Measurements from ENCODE around the gene C5AR2. TPM values are rescaled to one million over a fixed set of nuclear protein-coding genes. Genes with fewer than 3 reads are reported as not detected.
"Not testable (repeated sequence)": the region's sequence is repeated elsewhere in the genome, so short reads cannot be mapped to it uniquely, and the experiment has no call there.

C5AR2 gene
- polyA plus RNA-seq, 6 donors from 2014 or later, result not detected

DNA sequence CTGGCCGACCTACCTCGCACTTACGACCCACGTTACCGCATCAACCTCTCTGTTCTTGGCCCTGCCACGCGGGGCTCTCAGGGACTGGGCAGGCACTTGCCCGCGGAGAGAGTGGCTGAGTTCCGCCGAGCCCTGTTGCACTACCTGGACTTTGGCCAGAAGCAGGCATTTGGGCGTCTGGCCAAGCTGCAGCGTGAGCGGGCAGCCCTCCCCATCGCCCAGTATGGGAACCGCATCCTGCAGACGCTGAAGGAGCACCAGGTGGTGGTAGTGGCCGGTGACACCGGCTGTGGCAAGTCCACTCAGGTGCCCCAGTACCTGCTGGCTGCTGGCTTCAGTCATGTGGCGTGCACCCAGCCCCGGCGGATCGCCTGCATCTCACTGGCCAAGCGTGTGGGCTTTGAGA lies 21.3 kb downstream of the C5AR2 start:
- no peak for DNase-seq
- Mint-ChIP-seq H3K36me3 (peaks cover 11% of the 10 kb centered on the region in 2 donors), H3K9me3 (peaks cover 0 to 4% (median 0%) of the 10 kb centered on the region in 7 donors), H3K27ac (no peak overlapping the region), H3K4me1 (peaks cover 34 to 47% (median 38%) of the 10 kb centered on the region in 3 donors), H3K4me3 (no peak overlapping the region), H3K27me3 (no peaks in the 10 kb centered on the region)
- ATAC-seq (ENCODE audit: low read depth in 2 of 2), result no peak

DNA sequence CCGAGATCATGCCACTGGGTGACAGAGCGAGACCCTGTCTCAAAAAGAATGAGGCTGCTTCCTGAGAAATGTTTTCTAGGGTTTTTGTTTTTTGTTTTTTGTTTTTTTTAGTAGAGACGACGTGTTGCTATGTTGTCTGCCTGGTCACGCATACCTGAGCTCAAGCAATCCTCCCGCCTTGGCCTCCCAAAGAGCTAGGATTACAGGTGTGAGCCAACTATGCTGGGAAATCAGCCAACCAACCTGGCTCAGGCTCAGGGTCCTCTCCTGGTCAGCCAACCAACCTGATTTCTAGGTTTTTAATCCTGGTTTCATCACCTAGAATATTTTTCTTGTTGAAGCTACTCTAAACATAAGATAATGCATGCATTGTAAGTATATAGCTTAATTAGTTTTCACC lies 24.9 kb downstream of the C5AR2 start:
- H3K36me3 Mint-ChIP-seq, result peaks cover 5 to 15% of the 10 kb centered on the region in 2 donors
- ATAC-seq (ENCODE audit: low read depth in 2 of 2) (no peak), DNase-seq (no peak)
- peaks cover 11 to 17% (median 11%) of the 10 kb centered on the region in 3 donors for H3K4me1 Mint-ChIP-seq
- no peak overlapping the region for H3K4me3 Mint-ChIP-seq
- no peaks in the 10 kb centered on the region for H3K27me3 Mint-ChIP-seq
- H3K27ac Mint-ChIP-seq, result no peak overlapping the region
- H3K9me3 Mint-ChIP-seq, result no peaks in the 10 kb centered on the region

DNA sequence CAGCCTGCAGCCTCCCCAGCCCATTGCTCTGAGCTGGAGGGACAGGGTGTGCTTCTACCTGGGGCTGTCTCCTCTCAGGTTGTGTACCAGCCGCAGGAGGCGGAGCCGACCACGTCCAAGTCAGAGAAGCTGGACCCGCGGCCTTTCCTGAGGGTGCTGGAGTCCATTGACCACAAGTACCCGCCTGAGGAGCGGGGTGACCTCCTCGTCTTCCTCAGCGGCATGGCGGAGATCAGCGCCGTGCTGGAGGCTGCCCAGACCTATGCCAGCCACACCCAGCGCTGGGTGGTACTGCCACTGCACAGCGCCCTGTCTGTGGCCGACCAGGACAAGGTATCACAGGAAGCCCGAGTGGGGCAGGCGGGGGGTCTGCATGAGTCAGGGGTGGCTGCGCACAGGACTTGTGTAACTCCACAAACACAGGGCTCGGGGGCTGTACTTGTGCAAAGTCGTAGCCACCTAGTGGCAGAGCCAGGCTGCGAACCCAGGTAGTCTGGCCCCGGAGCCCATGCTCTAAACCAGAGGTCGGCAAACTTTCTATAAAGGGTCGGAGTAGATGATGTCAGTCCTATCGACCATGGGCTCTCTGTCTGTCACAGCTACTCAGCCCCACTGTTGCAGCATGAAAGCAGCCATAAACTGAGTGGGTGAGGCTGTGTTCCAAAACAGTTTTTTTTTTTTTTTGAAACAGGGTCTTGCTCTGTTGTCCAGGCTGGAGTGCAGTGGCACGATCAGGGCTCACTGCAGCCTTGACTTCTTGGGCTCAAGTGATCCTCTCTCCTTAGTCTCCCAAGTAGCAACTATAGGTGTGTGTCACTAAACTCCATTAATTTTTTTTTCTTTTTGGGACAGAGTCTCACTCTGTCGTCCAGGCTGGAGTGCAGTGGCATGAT lies 26.1 kb downstream of the C5AR2 start:
- peaks cover 8 to 15% of the 10 kb centered on the region in 2 donors for H3K36me3 Mint-ChIP-seq
- DNase-seq, result no peak
- peak overlapping the region in 1 of 6 donors; percentile 72 for H3K27ac Mint-ChIP-seq

DNA sequence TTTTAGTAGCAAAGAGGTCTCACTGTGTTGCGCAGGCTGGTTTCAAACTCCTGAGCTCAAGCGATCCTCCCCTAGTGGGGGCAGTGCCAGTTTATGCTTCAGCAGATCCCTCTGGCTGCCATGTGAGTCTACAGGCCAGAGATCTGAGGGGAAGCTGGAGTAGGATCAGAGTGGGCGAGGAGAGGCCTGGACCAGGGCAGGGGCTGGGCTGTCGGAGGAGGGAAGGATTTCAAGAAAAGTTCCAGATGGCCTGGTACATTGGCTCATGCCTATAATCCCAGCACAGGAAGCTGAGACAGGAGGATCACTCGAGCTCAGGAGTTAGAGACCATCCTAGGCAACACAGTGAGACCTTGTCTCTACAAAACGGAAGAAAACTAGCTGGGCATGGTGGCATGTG lies 27.0 kb downstream of the C5AR2 start:
- Mint-ChIP-seq H3K27ac (no peak overlapping the region), H3K4me3 (peak overlapping the region in 2 of 8 donors; percentile 48 to 56), H3K27me3 (no peaks in the 10 kb centered on the region), H3K36me3 (peaks cover 8 to 15% of the 10 kb centered on the region in 2 donors), H3K4me1 (peaks cover 0 to 7% (median 3%) of the 10 kb centered on the region in 3 donors), H3K9me3 (no peaks in the 10 kb centered on the region)
- no peak for DNase-seq
- no peak for ATAC-seq (ENCODE audit: low read depth in 2 of 2)

More for the DNA sequence above, 26.1 kb downstream of the C5AR2 start:
- peak overlapping the region in 1 of 8 donors; percentile 51 for H3K4me3 Mint-ChIP-seq
- no peak for ATAC-seq (ENCODE audit: low read depth in 2 of 2)
- peaks cover 1 to 7% (median 3%) of the 10 kb centered on the region in 3 donors for H3K4me1 Mint-ChIP-seq
- H3K27me3 Mint-ChIP-seq, result no peaks in the 10 kb centered on the region
- H3K9me3 Mint-ChIP-seq, result no peaks in the 10 kb centered on the region

DNA sequence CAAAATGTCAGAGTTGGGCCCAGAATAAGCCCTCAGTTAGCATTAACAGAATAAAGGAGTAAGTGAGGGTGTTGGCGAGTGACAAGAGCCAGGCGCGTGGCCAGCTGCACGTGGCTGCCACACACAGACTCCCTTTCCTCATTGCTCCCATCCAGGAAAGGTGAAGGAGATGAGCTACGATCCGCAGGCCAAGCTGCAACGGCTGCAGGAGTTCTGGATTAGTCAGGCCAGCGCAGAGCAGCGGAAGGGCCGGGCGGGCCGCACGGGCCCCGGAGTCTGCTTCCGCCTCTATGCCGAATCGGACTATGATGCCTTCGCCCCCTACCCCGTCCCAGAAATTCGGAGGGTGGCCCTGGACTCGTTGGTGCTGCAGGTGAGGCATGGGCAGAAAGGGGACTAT lies 30.3 kb downstream of the C5AR2 start:
- Mint-ChIP-seq H3K9me3 (no peaks in the 10 kb centered on the region), H3K27me3 (no peaks in the 10 kb centered on the region), H3K4me3 (no peak overlapping the region), H3K36me3 (peaks cover 13% of the 10 kb centered on the region in 2 donors), H3K27ac (peak overlapping the region in 1 of 6 donors; percentile 51), H3K4me1 (peaks cover 0 to 2% (median 0%) of the 10 kb centered on the region in 3 donors)
- ATAC-seq (ENCODE audit: low read depth in 2 of 2) (no peak), DNase-seq (no peak)

DNA sequence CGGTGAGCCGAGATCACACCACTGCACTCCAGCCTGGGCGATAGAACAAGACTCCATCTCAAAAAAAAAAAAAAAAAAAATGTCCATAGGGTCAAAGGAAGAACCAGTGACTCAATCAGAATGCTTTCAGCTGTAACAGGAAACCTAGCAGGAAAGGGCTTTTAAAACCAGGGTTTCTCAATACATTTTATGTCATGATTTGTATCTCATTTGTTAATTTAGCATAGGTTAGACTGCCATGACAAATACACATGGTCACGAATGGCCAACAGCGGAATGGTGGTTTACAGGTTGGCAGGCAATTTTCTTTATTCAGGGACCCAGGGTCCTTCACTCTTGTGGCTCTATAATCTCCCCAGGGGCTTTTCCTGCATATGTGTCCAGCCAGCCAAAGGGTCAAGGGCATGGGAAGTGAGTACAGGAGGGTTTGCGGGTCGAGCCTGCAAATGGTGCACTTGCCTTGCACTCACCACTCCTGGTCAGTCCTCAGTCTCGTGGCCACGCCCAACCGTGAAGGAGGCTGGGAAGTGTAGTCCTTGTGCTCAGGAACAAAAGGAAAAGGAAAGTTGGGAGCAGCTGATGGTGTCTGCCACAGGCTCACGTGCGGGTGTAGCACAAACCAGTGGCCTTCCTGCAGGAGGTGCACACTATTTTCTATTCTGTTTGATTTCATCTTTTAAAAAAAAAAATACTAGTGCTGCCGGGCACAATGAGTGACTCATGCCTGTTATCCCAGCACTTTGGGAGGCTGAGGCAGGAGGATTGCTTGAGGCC lies 32.0 kb downstream of the C5AR2 start:
- Mint-ChIP-seq H3K27me3 (no peaks in the 10 kb centered on the region), H3K4me1 (peaks cover 0 to 2% (median 0%) of the 10 kb centered on the region in 3 donors), H3K27ac (peak overlapping the region in 1 of 6 donors; percentile 34), H3K4me3 (no peak overlapping the region), H3K9me3 (no peaks in the 10 kb centered on the region), H3K36me3 (peaks cover 9 to 15% of the 10 kb centered on the region in 2 donors)
- DNase-seq, result no peak
- no peak for ATAC-seq (ENCODE audit: low read depth in 2 of 2)

DNA sequence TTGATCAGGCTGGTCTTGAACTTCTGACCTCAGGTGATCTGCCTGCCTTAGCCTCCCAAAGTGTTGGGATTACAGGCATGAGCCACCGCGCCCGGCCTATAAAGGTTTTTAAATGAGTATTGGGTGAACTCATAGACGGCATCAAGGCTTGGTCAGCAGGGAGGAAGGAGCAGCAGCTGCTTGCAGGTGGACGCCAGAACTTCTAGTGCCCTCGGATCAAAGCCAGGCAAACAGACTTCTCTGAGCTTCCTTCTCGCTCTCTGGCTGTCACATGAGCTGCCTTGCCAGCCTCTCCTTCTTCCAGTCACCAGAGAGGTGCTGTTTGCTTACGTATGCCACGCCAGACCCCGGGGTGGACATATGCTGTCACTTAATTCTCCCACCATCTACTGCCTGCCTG lies 33.5 kb downstream of the C5AR2 start:
- H3K36me3 Mint-ChIP-seq, result peaks cover 10 to 15% of the 10 kb centered on the region in 2 donors
- not testable (repeated sequence) for DNase-seq; H3K4me3 Mint-ChIP-seq; H3K27ac Mint-ChIP-seq; H3K9me3 Mint-ChIP-seq; H3K4me1 Mint-ChIP-seq; ATAC-seq (ENCODE audit: low read depth in 2 of 2); H3K27me3 Mint-ChIP-seq

DNA sequence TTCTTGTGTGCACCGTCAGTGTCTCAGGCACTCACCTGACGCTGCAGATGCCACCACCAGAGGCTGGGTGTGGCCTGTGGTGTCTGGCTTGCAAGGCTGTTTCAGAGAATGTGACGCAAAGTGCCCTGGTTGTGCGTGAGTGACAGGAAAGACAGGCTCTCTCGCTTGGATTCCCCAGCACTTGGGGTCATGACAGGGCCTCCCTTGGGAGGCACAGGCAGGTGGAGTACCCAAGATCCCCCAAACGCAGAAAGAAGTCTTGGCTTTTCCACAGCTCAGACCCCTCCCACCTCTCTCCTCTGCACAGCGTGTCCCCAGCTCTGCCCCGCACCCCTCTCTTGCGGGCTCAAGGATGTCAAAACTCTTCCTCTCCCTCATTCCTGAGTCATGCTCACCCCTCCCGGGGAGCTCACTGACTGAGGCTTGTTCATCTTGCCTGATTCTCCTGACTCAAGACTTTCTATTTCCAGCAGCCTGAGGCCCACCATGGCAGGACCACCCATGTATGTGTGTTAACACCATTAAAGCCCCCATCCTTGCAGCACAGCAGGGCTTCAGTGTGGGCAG lies 38.2 kb downstream of the C5AR2 start:
- no peaks in the 10 kb centered on the region for H3K4me1 Mint-ChIP-seq
- ATAC-seq (ENCODE audit: low read depth in 2 of 2), result no peak
- H3K27ac Mint-ChIP-seq, result peak overlapping the region in 2 of 6 donors; percentile 2 to 49
- DNase-seq, result no peak
- H3K36me3 Mint-ChIP-seq, result peaks cover 8 to 14% of the 10 kb centered on the region in 2 donors
- no peaks in the 10 kb centered on the region for H3K9me3 Mint-ChIP-seq
- H3K4me3 Mint-ChIP-seq, result no peak overlapping the region
- no peaks in the 10 kb centered on the region for H3K27me3 Mint-ChIP-seq

DNA sequence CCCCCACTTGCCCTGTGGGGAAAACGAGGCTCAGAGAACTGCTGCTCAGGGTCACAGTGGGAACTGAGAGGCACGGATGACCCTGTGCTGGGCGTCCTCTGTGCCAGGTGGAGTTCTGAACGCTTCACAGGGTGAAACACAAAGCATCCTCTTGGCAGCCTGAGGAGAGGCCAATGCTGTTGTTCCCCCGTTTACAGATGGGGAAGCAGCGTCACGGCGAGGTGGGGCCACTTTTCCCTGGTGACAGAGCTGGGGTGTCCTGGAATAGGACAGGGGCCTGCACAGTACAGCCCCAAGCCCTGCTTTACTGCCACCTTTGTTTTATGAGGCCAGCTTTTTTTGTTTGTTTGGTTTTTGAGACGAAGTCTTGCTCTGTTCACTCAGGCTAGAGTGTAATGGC lies 39.3 kb downstream of the C5AR2 start:
- H3K4me3 Mint-ChIP-seq, result no peak overlapping the region
- ATAC-seq (ENCODE audit: low read depth in 2 of 2) (no peak), DNase-seq (no peak)
- H3K27me3 Mint-ChIP-seq, result no peaks in the 10 kb centered on the region
- H3K36me3 Mint-ChIP-seq, result peaks cover 8 to 14% of the 10 kb centered on the region in 2 donors
- H3K4me1 Mint-ChIP-seq, result no peaks in the 10 kb centered on the region
- no peak overlapping the region for H3K27ac Mint-ChIP-seq
- H3K9me3 Mint-ChIP-seq, result no peaks in the 10 kb centered on the region

DNA sequence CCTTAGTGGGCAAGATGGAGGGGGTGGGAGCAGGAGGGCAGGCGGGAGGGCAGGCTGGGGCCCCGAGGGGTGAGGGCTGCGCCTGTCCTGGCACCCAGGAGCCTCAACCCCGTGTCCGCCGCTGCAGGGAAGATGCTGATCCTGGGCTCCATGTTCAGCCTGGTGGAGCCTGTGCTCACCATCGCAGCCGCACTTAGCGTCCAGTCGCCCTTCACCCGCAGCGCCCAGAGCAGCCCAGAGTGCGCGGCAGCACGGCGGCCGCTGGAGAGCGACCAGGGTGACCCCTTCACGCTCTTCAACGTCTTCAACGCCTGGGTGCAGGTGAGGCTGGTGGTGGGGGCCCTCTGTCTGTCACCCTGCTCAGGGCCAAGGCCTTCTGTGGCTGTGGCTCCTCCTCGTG lies 40.6 kb downstream of the C5AR2 start:
- Mint-ChIP-seq H3K27me3 (no peaks in the 10 kb centered on the region), H3K9me3 (no peaks in the 10 kb centered on the region), H3K36me3 (peaks cover 4 to 7% of the 10 kb centered on the region in 2 donors), H3K27ac (no peak overlapping the region), H3K4me1 (no peaks in the 10 kb centered on the region), H3K4me3 (no peak overlapping the region)
- ATAC-seq (ENCODE audit: low read depth in 2 of 2) (no peak), DNase-seq (no peak)

DNA sequence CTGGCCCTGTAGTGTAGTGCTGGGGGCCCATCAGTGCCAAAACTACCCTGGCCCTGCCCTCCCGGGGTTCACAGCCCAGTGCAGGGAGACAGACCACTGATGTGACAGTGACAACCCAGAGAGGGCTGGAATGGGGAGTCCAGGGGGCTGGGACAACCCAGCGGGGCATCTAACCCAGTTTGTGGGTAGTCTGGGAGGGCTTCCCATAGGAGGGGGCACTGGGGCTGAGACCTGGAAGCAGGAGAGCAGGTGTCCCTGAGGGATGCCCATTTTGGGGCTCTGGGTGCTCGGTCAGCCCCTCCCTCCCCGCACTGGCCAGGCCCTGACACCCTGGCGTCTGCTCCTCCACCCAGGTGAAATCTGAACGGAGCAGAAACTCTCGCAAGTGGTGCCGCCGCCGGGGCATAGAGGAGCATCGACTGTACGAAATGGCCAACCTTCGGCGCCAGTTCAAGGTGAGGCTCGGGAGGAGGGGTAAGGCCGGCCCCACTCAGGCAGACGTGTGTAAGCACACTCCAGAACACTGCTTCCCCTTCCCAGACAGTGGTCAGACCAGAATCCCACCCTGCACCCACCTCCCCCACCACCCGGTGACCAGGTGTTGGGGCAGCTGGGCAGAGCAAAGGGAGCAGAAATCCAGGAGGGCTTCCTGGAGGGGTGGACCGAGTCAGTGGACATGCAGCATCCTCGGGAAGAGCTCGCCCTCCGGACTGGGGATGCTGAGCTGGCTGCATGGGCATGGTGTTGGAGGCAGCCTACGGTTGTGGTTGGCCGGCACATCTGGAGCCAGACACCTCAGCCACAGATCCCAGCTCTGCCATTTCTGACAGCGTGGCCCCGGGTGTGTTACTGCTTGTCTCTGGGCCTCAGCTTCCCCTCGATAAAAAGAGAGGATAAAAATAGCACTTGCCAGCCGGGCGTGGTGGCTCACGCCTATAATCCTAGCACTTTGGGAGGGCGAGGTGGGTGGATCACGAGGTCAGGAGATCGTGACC lies 41.6 kb downstream of the C5AR2 start:
- DNase-seq, result no peak
- no peaks in the 10 kb centered on the region for H3K27me3 Mint-ChIP-seq
- no peaks in the 10 kb centered on the region for H3K4me1 Mint-ChIP-seq
- H3K9me3 Mint-ChIP-seq, result no peaks in the 10 kb centered on the region
- H3K36me3 Mint-ChIP-seq, result peaks cover 4 to 7% of the 10 kb centered on the region in 2 donors
- H3K27ac Mint-ChIP-seq, result no peak overlapping the region
- ATAC-seq (ENCODE audit: low read depth in 2 of 2), result no peak
- H3K4me3 Mint-ChIP-seq, result no peak overlapping the region

DNA sequence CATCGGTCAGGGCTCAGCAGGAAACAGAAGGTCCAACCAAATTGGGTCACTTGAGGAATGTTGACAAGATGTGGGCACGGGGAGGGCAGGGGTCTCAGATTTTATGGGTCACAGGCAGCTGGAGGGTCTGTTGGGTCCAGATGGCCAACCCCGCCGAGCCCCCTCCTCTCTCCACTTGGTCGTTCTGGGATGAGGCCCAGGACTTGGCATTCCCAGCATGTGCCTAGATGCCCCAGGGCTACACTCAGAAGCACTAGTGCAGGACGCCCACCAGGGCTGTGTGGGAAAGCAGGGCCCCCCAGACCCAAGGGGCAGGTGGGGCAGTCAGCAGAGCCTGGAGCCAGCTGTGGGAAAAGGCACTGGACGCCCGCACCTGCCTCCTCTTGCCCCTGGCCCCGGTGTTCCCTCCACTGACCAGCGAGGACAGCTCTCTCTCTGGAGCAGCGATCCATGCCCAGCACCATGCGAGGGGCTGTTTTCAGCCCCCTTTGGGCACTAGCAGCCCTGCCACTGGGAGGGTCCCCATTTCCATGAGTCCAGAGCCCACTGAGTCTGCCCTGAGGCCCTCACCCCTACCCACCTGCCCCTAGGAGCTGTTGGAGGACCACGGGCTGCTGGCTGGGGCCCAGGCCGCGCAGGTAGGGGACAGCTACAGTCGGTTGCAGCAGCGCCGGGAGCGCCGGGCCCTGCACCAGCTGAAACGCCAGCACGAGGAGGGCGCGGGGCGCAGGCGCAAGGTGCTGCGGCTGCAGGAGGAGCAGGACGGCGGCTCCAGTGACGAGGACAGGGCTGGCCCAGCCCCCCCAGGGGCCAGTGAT lies 43.1 kb downstream of the C5AR2 start:
- DNase-seq, result no peak
- Mint-ChIP-seq H3K27me3 (no peaks in the 10 kb centered on the region), H3K27ac (no peak overlapping the region), H3K4me3 (no peak overlapping the region), H3K4me1 (peaks cover 0 to 2% (median 0%) of the 10 kb centered on the region in 3 donors), H3K36me3 (peaks cover 0 to 10% of the 10 kb centered on the region in 2 donors), H3K9me3 (no peaks in the 10 kb centered on the region)
- ATAC-seq (ENCODE audit: low read depth in 2 of 2), result no peak

Data from naive B cell (primary cell).